Measurements from ENCODE around the gene RPRD2.

RPRD2 gene

GRCh38 chr1:150464422-150464826 lies 100.5 kb downstream of the RPRD2 start:
- Histone ChIP-seq H3K4me3 (ENCODE audit: low read length) (no peak overlapping the region), H3F3A (ENCODE audit: control insufficient read depth, insufficient read depth) (peaks cover 12% of the 10 kb centered on the region), H3K4me1 (ENCODE audit: control insufficient read depth, low read length) (no peaks in the 10 kb centered on the region), H3K9me3 (ENCODE audit: control insufficient read depth, insufficient read depth, low read length) (no peaks in the 10 kb centered on the region), H3K4me2 (ENCODE audit: low read length) (no peak overlapping the region), H3K27me3 (ENCODE audit: control insufficient read depth, low read length) (no peaks in the 10 kb centered on the region), H3K27ac (ENCODE audit: low read depth, low read length) (no peak overlapping the region), H3K9me2 (replicated peaks; ENCODE audit: control insufficient read depth, low read length) (no peaks in the 10 kb centered on the region), H4K20me1 (ENCODE audit: control insufficient read depth, insufficient read depth, low read depth, low read length) (no peaks in the 10 kb centered on the region), H3K36me3 (ENCODE audit: control insufficient read depth, low read length) (peaks cover 45% of the 10 kb centered on the region), H3K79me2 (ENCODE audit: control insufficient read depth, low read length) (no peaks in the 10 kb centered on the region)
- TF ChIP-seq EZH2phosphoT487 (IDR thresholded peaks at IDR 0.05; ENCODE audit: borderline replicate concordance, low read length) (no peak), CTCF (IDR thresholded peaks at IDR 0.05; ENCODE audit: low read depth, low read length, poor library complexity, severe bottlenecking) (peak; percentile 85)

GRCh38 chr1:150466964-150467363 lies 103.0 kb downstream of the RPRD2 start:
- H3F3A ChIP-seq (ENCODE audit: control insufficient read depth, insufficient read depth) = peaks cover 10% of the 10 kb centered on the region
- TF ChIP-seq CTCF (IDR thresholded peaks at IDR 0.05; ENCODE audit: low read depth, low read length, poor library complexity, severe bottlenecking) (no peak), EZH2phosphoT487 (IDR thresholded peaks at IDR 0.05; ENCODE audit: borderline replicate concordance, low read length) (no peak)
- H3K4me2 ChIP-seq (ENCODE audit: low read length) = no peak overlapping the region
- no peaks in the 10 kb centered on the region for H3K4me1 ChIP-seq (ENCODE audit: control insufficient read depth, low read length)
- H3K9me3 ChIP-seq (ENCODE audit: control insufficient read depth, insufficient read depth, low read length) = no peaks in the 10 kb centered on the region
- H3K9me2 ChIP-seq (replicated peaks; ENCODE audit: control insufficient read depth, low read length) = no peaks in the 10 kb centered on the region
- H3K4me3 ChIP-seq (ENCODE audit: low read length) = no peak overlapping the region
- no peaks in the 10 kb centered on the region for H3K27me3 ChIP-seq (ENCODE audit: control insufficient read depth, low read length)
- no peaks in the 10 kb centered on the region; the same call in 1 of the 2 replicates for H4K20me1 ChIP-seq (ENCODE audit: control insufficient read depth, insufficient read depth, low read depth, low read length)
- no peak overlapping the region for H3K27ac ChIP-seq (ENCODE audit: low read depth, low read length)
- H3K79me2 ChIP-seq (ENCODE audit: control insufficient read depth, low read length) = no peaks in the 10 kb centered on the region
- H3K36me3 ChIP-seq (ENCODE audit: control insufficient read depth, low read length) = peaks cover 56% of the 10 kb centered on the region

GRCh38 chr1:150469291-150469690 lies 105.3 kb downstream of the RPRD2 start:
- TF ChIP-seq CTCF (IDR thresholded peaks at IDR 0.05; ENCODE audit: low read depth, low read length, poor library complexity, severe bottlenecking) (no peak), EZH2phosphoT487 (IDR thresholded peaks at IDR 0.05; ENCODE audit: borderline replicate concordance, low read length) (no peak)
- H3K27ac ChIP-seq (ENCODE audit: low read depth, low read length) = no peak overlapping the region

More at GRCh38 chr1:150469291-150469690, 105.3 kb downstream of the RPRD2 start:
- H3K9me3 ChIP-seq (ENCODE audit: control insufficient read depth, insufficient read depth, low read length) = no peaks in the 10 kb centered on the region
- H3K9me2 ChIP-seq (replicated peaks; ENCODE audit: control insufficient read depth, low read length) = no peaks in the 10 kb centered on the region
- no peaks in the 10 kb centered on the region for H3K27me3 ChIP-seq (ENCODE audit: control insufficient read depth, low read length)
- H3K36me3 ChIP-seq (ENCODE audit: control insufficient read depth, low read length) = peaks cover 66% of the 10 kb centered on the region
- H3K4me1 ChIP-seq (ENCODE audit: control insufficient read depth, low read length) = no peaks in the 10 kb centered on the region
- no peak overlapping the region for H3K4me2 ChIP-seq (ENCODE audit: low read length)
- no peak overlapping the region for H3K4me3 ChIP-seq (ENCODE audit: low read length)
- H4K20me1 ChIP-seq (ENCODE audit: control insufficient read depth, insufficient read depth, low read depth, low read length) = peaks cover 4% of the 10 kb centered on the region; the same call in 1 of the 2 replicates
- H3F3A ChIP-seq (ENCODE audit: control insufficient read depth, insufficient read depth) = peaks cover under 1% of the 10 kb centered on the region
- no peaks in the 10 kb centered on the region for H3K79me2 ChIP-seq (ENCODE audit: control insufficient read depth, low read length)

All from DOHH2 (cell line).